GM19463 (cell line): ENCODE results near the gene PBX1.

ENCODE experiments used
- ATAC-seq: cut with Tn5 transposase; IDR thresholded peaks from one replicate; pipeline ENCODE4 v1.9.1; 2021; ENCODE audit warnings: mild to moderate bottlenecking, moderate library complexity; ENCODE audit not compliant: unreplicated experiment

PBX1 gene

GRCh38 chr1:164901031-164901430, 342.0 kb downstream of the PBX1 start:
- no peak for ATAC-seq
